ENCODE data around the gene ERMP1.
A peak's percentile ranks its signal among the peaks of the same experiment; 100 is the strongest.
"Not testable (repeated sequence)": the region's sequence is repeated elsewhere in the genome, so short reads cannot be mapped to it uniquely, and the experiment has no call there.

ERMP1 gene

DNA sequence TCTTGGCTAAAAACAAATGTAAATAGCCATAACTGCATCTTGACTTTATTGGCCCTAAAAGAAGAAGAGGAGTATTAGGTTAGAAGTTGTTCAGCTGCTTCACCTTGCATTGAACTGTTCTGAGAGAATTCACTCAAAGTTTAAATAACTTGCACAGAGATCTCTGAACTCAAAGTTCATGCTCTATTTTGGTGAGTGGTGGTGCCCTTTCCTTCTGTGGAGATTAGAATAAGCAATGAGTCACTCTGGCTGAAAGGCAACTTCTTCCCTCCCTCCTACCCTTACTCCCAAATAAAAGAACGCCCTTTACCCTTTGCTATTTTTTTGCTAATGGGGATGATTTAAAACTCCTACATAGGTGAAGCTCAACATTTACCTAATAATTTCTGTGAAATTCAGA is 48.9 kb downstream of the ERMP1 start:
- no peak overlapping the region for H3K4me3 ChIP-seq (ENCODE audit: control insufficient read depth, low read depth, low read length)
- TF ChIP-seq, protein P1, sequence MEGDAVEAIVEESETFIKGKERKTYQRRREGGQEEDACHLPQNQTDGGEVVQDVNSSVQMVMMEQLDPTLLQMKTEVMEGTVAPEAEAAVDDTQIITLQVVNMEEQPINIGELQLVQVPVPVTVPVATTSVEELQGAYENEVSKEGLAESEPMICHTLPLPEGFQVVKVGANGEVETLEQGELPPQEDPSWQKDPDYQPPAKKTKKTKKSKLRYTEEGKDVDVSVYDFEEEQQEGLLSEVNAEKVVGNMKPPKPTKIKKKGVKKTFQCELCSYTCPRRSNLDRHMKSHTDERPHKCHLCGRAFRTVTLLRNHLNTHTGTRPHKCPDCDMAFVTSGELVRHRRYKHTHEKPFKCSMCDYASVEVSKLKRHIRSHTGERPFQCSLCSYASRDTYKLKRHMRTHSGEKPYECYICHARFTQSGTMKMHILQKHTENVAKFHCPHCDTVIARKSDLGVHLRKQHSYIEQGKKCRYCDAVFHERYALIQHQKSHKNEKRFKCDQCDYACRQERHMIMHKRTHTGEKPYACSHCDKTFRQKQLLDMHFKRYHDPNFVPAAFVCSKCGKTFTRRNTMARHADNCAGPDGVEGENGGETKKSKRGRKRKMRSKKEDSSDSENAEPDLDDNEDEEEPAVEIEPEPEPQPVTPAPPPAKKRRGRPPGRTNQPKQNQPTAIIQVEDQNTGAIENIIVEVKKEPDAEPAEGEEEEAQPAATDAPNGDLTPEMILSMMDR (IDR thresholded peaks at IDR 0.05; ENCODE audit: control insufficient read depth, insufficient read depth, low read depth, low read length, missing control alignments), result no peak
- no peak for DNase-seq (ENCODE audit: low read depth)

DNA sequence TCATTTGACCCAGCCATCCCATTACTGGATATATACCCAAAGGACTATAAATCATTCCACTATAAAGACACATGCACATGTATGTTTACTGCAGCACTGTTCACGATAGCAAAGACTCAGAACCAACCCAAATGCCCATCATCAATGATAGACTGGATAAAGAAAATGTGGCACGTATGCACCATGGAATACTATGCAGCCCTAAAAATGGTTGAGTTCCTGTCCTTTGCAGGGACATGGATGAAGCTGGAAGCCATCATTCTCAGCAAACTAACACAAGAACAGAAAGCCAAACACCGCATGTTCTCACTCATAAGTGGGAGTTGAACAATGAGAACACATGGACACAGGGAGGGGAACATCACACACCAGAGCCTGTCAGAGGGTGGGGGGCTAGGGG is 49.5 kb downstream of the ERMP1 start:
- not testable (repeated sequence) for DNase-seq (ENCODE audit: low read depth); H3K4me3 ChIP-seq (ENCODE audit: control insufficient read depth, low read depth, low read length)

DNA sequence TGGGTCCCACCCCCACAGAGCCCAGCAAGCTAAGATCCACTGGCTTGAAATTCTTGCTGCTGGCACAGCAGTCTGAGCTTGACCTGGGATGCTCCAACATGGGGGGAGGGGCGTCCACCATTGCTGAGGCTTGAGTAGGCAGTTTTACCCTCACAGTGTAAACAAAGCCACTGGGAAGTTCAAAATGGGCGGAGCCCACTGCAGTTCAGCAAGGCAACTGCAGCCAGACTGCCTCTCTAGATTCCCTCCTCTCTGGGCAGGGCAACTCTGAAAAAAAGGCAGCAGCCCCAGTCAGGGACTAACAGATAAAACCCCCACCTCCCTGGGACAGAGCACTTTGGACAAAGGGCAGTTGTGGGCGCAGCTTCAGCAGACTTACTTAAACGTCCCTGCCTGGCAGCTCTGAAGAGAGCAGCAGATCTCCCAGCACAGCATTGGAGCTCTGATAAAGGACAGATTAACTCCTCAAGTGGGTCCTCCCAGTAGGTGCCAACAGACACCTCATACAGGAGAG is 53.2 kb downstream of the ERMP1 start:
- not testable (repeated sequence) for H3K4me3 ChIP-seq (ENCODE audit: control insufficient read depth, low read depth, low read length); DNase-seq (ENCODE audit: low read depth)

DNA sequence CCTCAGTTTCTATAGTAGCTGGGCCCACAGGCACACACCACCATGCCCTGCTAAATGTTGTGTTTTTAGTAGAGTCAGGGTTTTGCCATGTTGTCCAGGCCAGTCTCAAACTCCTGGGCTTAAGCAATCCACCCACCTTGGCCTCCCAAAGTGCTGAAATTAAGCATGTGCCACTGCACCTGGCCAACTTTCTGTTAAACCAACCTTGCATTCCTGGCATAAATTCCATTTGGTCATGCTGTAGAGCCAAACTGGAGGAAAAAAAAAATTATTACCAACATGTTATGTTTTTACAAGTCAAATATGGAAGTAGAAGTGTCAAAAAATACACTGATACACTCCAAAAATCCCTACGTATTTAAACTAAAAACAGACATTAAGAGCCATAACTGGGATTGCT is 54.1 kb downstream of the ERMP1 start:
- DNase-seq (ENCODE audit: low read depth), result no peak
- TF ChIP-seq, protein P1 (IDR thresholded peaks at IDR 0.05; ENCODE audit: control insufficient read depth, insufficient read depth, low read depth, low read length, missing control alignments), result no peak
- no peak overlapping the region for H3K4me3 ChIP-seq (ENCODE audit: control insufficient read depth, low read depth, low read length)

- H3K4me3 ChIP-seq (ENCODE audit: control insufficient read depth, low read depth, low read length), result no peak overlapping the region
- TF ChIP-seq, protein P1 (IDR thresholded peaks at IDR 0.05; ENCODE audit: control insufficient read depth, insufficient read depth, low read depth, low read length, missing control alignments), result no peak
- peak; percentile 8 for DNase-seq (ENCODE audit: low read depth)
Measured at GRCh38 chr9:5773324-5773999, 59.5 kb downstream of the ERMP1 start.

- no peak overlapping the region for H3K4me3 ChIP-seq (ENCODE audit: control insufficient read depth, low read depth, low read length)
- no peak for DNase-seq (ENCODE audit: low read depth)
- TF ChIP-seq, protein P1 (IDR thresholded peaks at IDR 0.05; ENCODE audit: control insufficient read depth, insufficient read depth, low read depth, low read length, missing control alignments), result no peak
Measured at GRCh38 chr9:5767968-5768932, 64.7 kb downstream of the ERMP1 start.

GRCh38 chr9:5764130-5764868 is 68.6 kb downstream of the ERMP1 start:
- no peak overlapping the region for H3K4me3 ChIP-seq (ENCODE audit: control insufficient read depth, low read depth, low read length)
- DNase-seq (ENCODE audit: low read depth), result no peak
- TF ChIP-seq, protein P1 (IDR thresholded peaks at IDR 0.05; ENCODE audit: control insufficient read depth, insufficient read depth, low read depth, low read length, missing control alignments), result no peak

Measured in AG09309 (cell line).